CD4-positive, CD25-positive, alpha-beta regulatory T cell (primary cell): ENCODE measurements around the gene ARPC5. TPM values are rescaled to one million over a fixed set of nuclear protein-coding genes. Genes with fewer than 3 reads are reported as not detected.

Experiments used
- ATAC-seq, 2 donors: fragments of 150-1000 bp; cut with Tn5 transposase; one replicate each; pipeline ENCODE4 v1.10.0; 2021; ENCODE audit warnings: low read depth in 2 of 2, moderate number of reproducible peaks in 2 of 2, moderate library complexity in 1 of 2
- DNase-seq, 3 donors: peaks; one replicate each; pipeline versions ENCODE4 v3.0.0 to v3.0.0-alpha.2; 2012 to 2022; ENCODE audit warnings: mixed read lengths in 1 of 3
- H3K27ac ChIP-seq: one replicate; pipeline ENCODE4 v1.7.0; 2013; ENCODE audit warnings: mild to moderate bottlenecking, low read length; ENCODE audit not compliant: insufficient read depth, poor library complexity, severe bottlenecking
- H3K27me3 ChIP-seq: one replicate; pipeline ENCODE4 v1.7.0; 2013; ENCODE audit warnings: low read length; ENCODE audit not compliant: control insufficient read depth, insufficient read depth
- H3K36me3 ChIP-seq: one replicate; pipeline ENCODE4 v1.7.0; 2013; ENCODE audit warnings: mild to moderate bottlenecking, low read length, moderate library complexity; ENCODE audit not compliant: control insufficient read depth, insufficient read depth
- H3K4me1 ChIP-seq: 2 replicates; pipeline ENCODE4 v1.7.0; 2013; ENCODE audit warnings: mild to moderate bottlenecking, low read length; ENCODE audit not compliant: insufficient read depth, control insufficient read depth, poor library complexity, severe bottlenecking
- H3K4me3 ChIP-seq: one replicate; pipeline ENCODE4 v1.7.0; 2013; ENCODE audit warnings: low read depth, mild to moderate bottlenecking, low read length, moderate library complexity
- H3K9me3 ChIP-seq, 2 experiments: 1 replicate in 1 of 2; 2 replicates in 1 of 2; pipeline ENCODE4 v1.7.0; 2013; ENCODE audit warnings: low read length in 2 of 2, mild to moderate bottlenecking in 1 of 2, moderate library complexity in 1 of 2; ENCODE audit not compliant: control insufficient read depth in 2 of 2
- H3K27ac Mint-ChIP-seq, 3 donors: one replicate each; pipeline ENCODE4 v1.8.0; 2020 to 2022; ENCODE audit warnings: mild to moderate bottlenecking in 3 of 3, mixed read lengths in 3 of 3, moderate library complexity in 2 of 3
- H3K27me3 Mint-ChIP-seq: one replicate; pipeline ENCODE4 v1.8.0; 2022; ENCODE audit warnings: mild to moderate bottlenecking, mixed read lengths
- H3K36me3 Mint-ChIP-seq: one replicate; pipeline ENCODE4 v1.8.0; 2020; ENCODE audit warnings: mixed read lengths
- H3K4me1 Mint-ChIP-seq, 4 donors: one replicate each; pipeline ENCODE4 v1.8.0; 2020 to 2022; ENCODE audit warnings: mixed read lengths in 4 of 4, mild to moderate bottlenecking in 1 of 4
- H3K4me3 Mint-ChIP-seq, 4 donors: one replicate each; pipeline ENCODE4 v1.8.0; 2020 to 2022; ENCODE audit warnings: mild to moderate bottlenecking in 4 of 4, mixed read lengths in 4 of 4, moderate library complexity in 3 of 4
- H3K9me3 Mint-ChIP-seq, 7 donors: one replicate each; pipeline ENCODE4 v1.8.0; 2020 to 2022; ENCODE audit warnings: mixed read lengths in 7 of 7, mild to moderate bottlenecking in 3 of 7, moderate library complexity in 2 of 7
- polyA plus RNA-seq, 4 donors: library from polyadenylated mRNA; unstranded; fragments of 300-500 nt; fragmentation: Illumina TruSeq; gene quantifications; one replicate each; pipeline ENCODE4 v1.2.3, GENCODE V29; 2021
- total RNA-seq: library from RNA; stranded (reverse); gene quantifications from one replicate; pipeline ENCODE4 v1.2.3, GENCODE V29; 2022

Gene ARPC5
- total and polyA plus RNA-seq, 5 donors from 2014 or later, result 76.3 to 541 (median 387) TPM

GRCh38 chr1:183609759-183610452, 25.7 kb downstream of the ARPC5 start:
- peaks cover 0 to 3% (median 0%) of the 10 kb centered on the region in 7 donors for H3K9me3 Mint-ChIP-seq
- peaks cover 23% of the 10 kb centered on the region for H3K27me3 Mint-ChIP-seq
- H3K36me3 ChIP-seq, result no peaks in the 10 kb centered on the region
- H3K4me3 Mint-ChIP-seq, result no peak overlapping the region
- ATAC-seq, result no peak
- H3K36me3 Mint-ChIP-seq, result no peaks in the 10 kb centered on the region
- no peaks in the 10 kb centered on the region for H3K4me1 Mint-ChIP-seq
- no peak overlapping the region for H3K4me3 ChIP-seq
- no peak overlapping the region for H3K27ac Mint-ChIP-seq
- no peaks in the 10 kb centered on the region for H3K9me3 ChIP-seq
- H3K27me3 ChIP-seq, result no peaks in the 10 kb centered on the region
- H3K27ac ChIP-seq, result no peak overlapping the region
- no peak for DNase-seq
- no peaks in the 10 kb centered on the region for H3K4me1 ChIP-seq

GRCh38 chr1:183609313-183609712, 26.3 kb downstream of the ARPC5 start:
- Mint-ChIP-seq H3K27me3 (peaks cover 19% of the 10 kb centered on the region), H3K27ac (no peak overlapping the region), H3K4me1 (no peaks in the 10 kb centered on the region), H3K9me3 (peaks cover 0 to 3% (median 0%) of the 10 kb centered on the region in 7 donors), H3K4me3 (no peak overlapping the region), H3K36me3 (no peaks in the 10 kb centered on the region)
- Histone ChIP-seq H3K4me3 (no peak overlapping the region), H3K27ac (no peak overlapping the region), H3K27me3 (no peaks in the 10 kb centered on the region), H3K9me3 (no peaks in the 10 kb centered on the region), H3K4me1 (no peaks in the 10 kb centered on the region), H3K36me3 (no peaks in the 10 kb centered on the region)
- ATAC-seq (peak; percentile 31 to 34), DNase-seq (no peak)

- Histone ChIP-seq H3K9me3 (no peaks in the 10 kb centered on the region), H3K36me3 (no peaks in the 10 kb centered on the region), H3K27me3 (no peaks in the 10 kb centered on the region), H3K4me3 (no peak overlapping the region), H3K27ac (no peak overlapping the region), H3K4me1 (no peaks in the 10 kb centered on the region)
- DNase-seq, result no peak
- Mint-ChIP-seq H3K27me3 (peaks cover 27% of the 10 kb centered on the region), H3K4me1 (no peaks in the 10 kb centered on the region), H3K36me3 (no peaks in the 10 kb centered on the region), H3K9me3 (peaks cover 0 to 3% (median 0%) of the 10 kb centered on the region in 7 donors), H3K27ac (no peak overlapping the region), H3K4me3 (no peak overlapping the region)
- no peak for ATAC-seq
Observed at GRCh38 chr1:183607322-183607980, 28.1 kb downstream of the ARPC5 start.

- no peak overlapping the region for H3K4me3 Mint-ChIP-seq
- Histone ChIP-seq H3K9me3 (no peaks in the 10 kb centered on the region), H3K4me3 (no peak overlapping the region), H3K27me3 (no peaks in the 10 kb centered on the region), H3K27ac (no peak overlapping the region), H3K36me3 (no peaks in the 10 kb centered on the region), H3K4me1 (no peaks in the 10 kb centered on the region)
- ATAC-seq (no peak), DNase-seq (no peak)
- H3K36me3 Mint-ChIP-seq, result no peaks in the 10 kb centered on the region
- no peaks in the 10 kb centered on the region for H3K4me1 Mint-ChIP-seq
- H3K27ac Mint-ChIP-seq, result peak overlapping the region in 1 of 3 donors; percentile 26
- H3K27me3 Mint-ChIP-seq, result peaks cover 39% of the 10 kb centered on the region
- H3K9me3 Mint-ChIP-seq, result peaks cover 0 to 3% (median 0%) of the 10 kb centered on the region in 7 donors
Observed at GRCh38 chr1:183605904-183606303, 29.7 kb downstream of the ARPC5 start.

- no peak for DNase-seq
- no peaks in the 10 kb centered on the region for H3K36me3 Mint-ChIP-seq
- H3K9me3 Mint-ChIP-seq, result peaks cover 0 to under 1% (median 0%) of the 10 kb centered on the region in 7 donors
- no peaks in the 10 kb centered on the region for H3K4me1 Mint-ChIP-seq
- Histone ChIP-seq H3K4me3 (no peak overlapping the region), H3K4me1 (no peaks in the 10 kb centered on the region), H3K27ac (no peak overlapping the region), H3K36me3 (no peaks in the 10 kb centered on the region), H3K9me3 (no peaks in the 10 kb centered on the region), H3K27me3 (no peaks in the 10 kb centered on the region)
- H3K27me3 Mint-ChIP-seq, result peaks cover 43% of the 10 kb centered on the region
- no peak for ATAC-seq
- no peak overlapping the region for H3K4me3 Mint-ChIP-seq
- no peak overlapping the region for H3K27ac Mint-ChIP-seq
Observed at GRCh38 chr1:183604815-183605214, 30.8 kb downstream of the ARPC5 start.

- no peaks in the 10 kb centered on the region for H3K36me3 ChIP-seq
Observed at GRCh38 chr1:183604038-183604808, 31.4 kb downstream of the ARPC5 start.

GRCh38 chr1:183602510-183602909, 33.1 kb downstream of the ARPC5 start:
- H3K9me3 Mint-ChIP-seq, result no peaks in the 10 kb centered on the region
- no peak overlapping the region for H3K4me3 ChIP-seq
- H3K36me3 ChIP-seq, result no peaks in the 10 kb centered on the region
- H3K27me3 ChIP-seq, result no peaks in the 10 kb centered on the region
- H3K4me1 ChIP-seq, result no peaks in the 10 kb centered on the region
- DNase-seq (no peak), ATAC-seq (no peak)
- no peaks in the 10 kb centered on the region for H3K9me3 ChIP-seq
- H3K27me3 Mint-ChIP-seq, result peaks cover 43% of the 10 kb centered on the region
- H3K36me3 Mint-ChIP-seq, result no peaks in the 10 kb centered on the region
- no peak overlapping the region for H3K4me3 Mint-ChIP-seq
- H3K27ac Mint-ChIP-seq, result no peak overlapping the region
- H3K27ac ChIP-seq, result no peak overlapping the region
- no peaks in the 10 kb centered on the region for H3K4me1 Mint-ChIP-seq

More at GRCh38 chr1:183604038-183604808, 31.4 kb downstream of the ARPC5 start:
- Mint-ChIP-seq H3K4me1 (no peaks in the 10 kb centered on the region), H3K27me3 (peaks cover 43% of the 10 kb centered on the region), H3K27ac (no peak overlapping the region), H3K9me3 (no peaks in the 10 kb centered on the region), H3K36me3 (no peaks in the 10 kb centered on the region), H3K4me3 (no peak overlapping the region)
- Histone ChIP-seq H3K4me1 (no peaks in the 10 kb centered on the region), H3K4me3 (no peak overlapping the region), H3K27me3 (no peaks in the 10 kb centered on the region), H3K27ac (no peak overlapping the region), H3K9me3 (no peaks in the 10 kb centered on the region)
- no peak for ATAC-seq
- no peak for DNase-seq
